Measurements from ENCODE around the gene SLC25A4.

SLC25A4 gene

GRCh38 chr4:185120631-185120946 lies 22.5 kb upstream of the SLC25A4 start:
- no peak for DNase-seq (ENCODE audit: low spot score)

- no peak for DNase-seq (ENCODE audit: low spot score)
These were observed 20.3 kb upstream of the SLC25A4 start for GRCh38 chr4:185122681-185123345.

- DNase-seq (ENCODE audit: low spot score) = no peak
These were observed 19.1 kb upstream of the SLC25A4 start for GRCh38 chr4:185124006-185124405.

- no peak for DNase-seq (ENCODE audit: low spot score)
These were observed 15.8 kb upstream of the SLC25A4 start for GRCh38 chr4:185127021-185127925.

- DNase-seq (ENCODE audit: low spot score) = no peak
These were observed 14.6 kb upstream of the SLC25A4 start for GRCh38 chr4:185128272-185129119.

- DNase-seq (ENCODE audit: low spot score) = peak; percentile 58
These were observed 8.7 kb upstream of the SLC25A4 start for GRCh38 chr4:185134307-185134869.

- DNase-seq (ENCODE audit: low spot score) = no peak
These were observed 5.7 kb upstream of the SLC25A4 start for GRCh38 chr4:185137233-185137925.

- DNase-seq (ENCODE audit: low spot score) = no peak
These were observed 4.9 kb upstream of the SLC25A4 start for GRCh38 chr4:185138161-185138560.

- no peak for DNase-seq (ENCODE audit: low spot score)
These were observed 3.3 kb upstream of the SLC25A4 start for GRCh38 chr4:185139736-185140135.

- no peak for DNase-seq (ENCODE audit: low spot score)
These were observed 1.3 kb upstream of the SLC25A4 start for GRCh38 chr4:185141777-185142176.

GRCh38 chr4:185142564-185142911 lies 528 bp upstream of the SLC25A4 start:
- no peak for DNase-seq (ENCODE audit: low spot score)

GRCh38 chr4:185143601-185143969 lies 519 bp downstream of the SLC25A4 start:
- peak; percentile 75 for DNase-seq (ENCODE audit: low spot score)

- DNase-seq (ENCODE audit: low spot score) = no peak
These were observed 1.7 kb downstream of the SLC25A4 start for GRCh38 chr4:185144601-185145240.

- no peak for DNase-seq (ENCODE audit: low spot score)
These were observed 2.5 kb downstream of the SLC25A4 start for GRCh38 chr4:185145572-185145971.

GRCh38 chr4:185149392-185149791 lies 6.3 kb downstream of the SLC25A4 start:
- no peak for DNase-seq (ENCODE audit: low spot score)

- DNase-seq (ENCODE audit: low spot score) = no peak
These were observed 8.2 kb downstream of the SLC25A4 start for GRCh38 chr4:185151296-185151695.

- no peak for DNase-seq (ENCODE audit: low spot score)
These were observed 22.6 kb downstream of the SLC25A4 start for GRCh38 chr4:185165605-185166063.

- DNase-seq (ENCODE audit: low spot score) = no peak
These were observed 24.2 kb downstream of the SLC25A4 start for GRCh38 chr4:185167234-185167633.

- no peak for DNase-seq (ENCODE audit: low spot score)
These were observed 28.5 kb downstream of the SLC25A4 start for GRCh38 chr4:185171373-185172071.

- no peak for DNase-seq (ENCODE audit: low spot score)
These were observed 36.4 kb downstream of the SLC25A4 start for GRCh38 chr4:185179488-185179887.

GRCh38 chr4:185182239-185182638 lies 39.2 kb downstream of the SLC25A4 start:
- DNase-seq (ENCODE audit: low spot score) = no peak
